Osteoblast (primary cell): Measurements from ENCODE around the gene PRR5L. TPM values are rescaled to one million over a fixed set of nuclear protein-coding genes. Genes with fewer than 3 reads are reported as not detected.

ENCODE experiments used
- DNase-seq: peaks from one replicate; pipeline ENCODE4 v3.0.0; 2011; ENCODE audit warnings: low spot score, mixed read lengths; ENCODE audit not compliant: insufficient read length; ENCODE audit errors: missing footprints
- H2AFZ ChIP-seq: 2 replicates; pipeline ENCODE4 v1.6.0; 2011; ENCODE audit warnings: mild to moderate bottlenecking, low read length
- H3K27ac ChIP-seq: 2 replicates; pipeline ENCODE4 v1.5.1; 2011; ENCODE audit warnings: mild to moderate bottlenecking, low read depth, low read length, moderate library complexity
- H3K27me3 ChIP-seq: 2 replicates; pipeline ENCODE4 v1.6.0; 2012; ENCODE audit warnings: mild to moderate bottlenecking, control low read depth, inconsistent platforms, low read length, moderate library complexity; ENCODE audit not compliant: insufficient read depth
- H3K36me3 ChIP-seq: 2 replicates; pipeline ENCODE4 v1.5.1; 2011; ENCODE audit warnings: mild to moderate bottlenecking, low read length, control low read depth, moderate library complexity; ENCODE audit not compliant: insufficient read depth
- H3K4me1 ChIP-seq: 2 replicates; pipeline ENCODE4 v1.5.1; 2011; ENCODE audit warnings: mild to moderate bottlenecking, low read length, control low read depth, moderate library complexity; ENCODE audit not compliant: insufficient read depth
- H3K4me2 ChIP-seq: 2 replicates; pipeline ENCODE4 v1.6.0; 2011; ENCODE audit warnings: mild to moderate bottlenecking, low read length; ENCODE audit not compliant: insufficient read depth
- H3K4me3 ChIP-seq: fragments of 200-600 bp; sonication (generic); 3 replicates; pipeline ENCODE4 v1.5.1; 2012; ENCODE audit warnings: mild to moderate bottlenecking, low read length, inconsistent platforms; ENCODE audit not compliant: insufficient read depth
- H3K79me2 ChIP-seq: 2 replicates; pipeline ENCODE4 v1.6.0; 2012; ENCODE audit warnings: mild to moderate bottlenecking, low read length, control low read depth, inconsistent platforms; ENCODE audit not compliant: insufficient read depth
- H3K9me3 ChIP-seq: 2 replicates; pipeline ENCODE4 v1.5.1; 2011; ENCODE audit warnings: low read depth, low read length, control low read depth
- H4K20me1 ChIP-seq: 2 replicates; pipeline ENCODE4 v1.6.0; 2012; ENCODE audit warnings: mild to moderate bottlenecking, low read length, control low read depth; ENCODE audit not compliant: insufficient read depth
- total RNA-seq: library from RNA; depleted of rRNA; stranded (reverse); fragments of >200 nt; gene quantifications from 2 replicates; pipeline ENCODE4 v1.2.3, GENCODE V29; 2012
- TF ChIP-seq, protein P1 (sequence below): IDR thresholded peaks from 2 replicates; pipeline ENCODE4 v1.5.1; 2011; ENCODE audit warnings: mild to moderate bottlenecking, low read depth, low read length, moderate library complexity; ENCODE audit errors: extremely low read depth

PRR5L gene
- total RNA-seq, 1 donor: 9.8 TPM

DNA sequence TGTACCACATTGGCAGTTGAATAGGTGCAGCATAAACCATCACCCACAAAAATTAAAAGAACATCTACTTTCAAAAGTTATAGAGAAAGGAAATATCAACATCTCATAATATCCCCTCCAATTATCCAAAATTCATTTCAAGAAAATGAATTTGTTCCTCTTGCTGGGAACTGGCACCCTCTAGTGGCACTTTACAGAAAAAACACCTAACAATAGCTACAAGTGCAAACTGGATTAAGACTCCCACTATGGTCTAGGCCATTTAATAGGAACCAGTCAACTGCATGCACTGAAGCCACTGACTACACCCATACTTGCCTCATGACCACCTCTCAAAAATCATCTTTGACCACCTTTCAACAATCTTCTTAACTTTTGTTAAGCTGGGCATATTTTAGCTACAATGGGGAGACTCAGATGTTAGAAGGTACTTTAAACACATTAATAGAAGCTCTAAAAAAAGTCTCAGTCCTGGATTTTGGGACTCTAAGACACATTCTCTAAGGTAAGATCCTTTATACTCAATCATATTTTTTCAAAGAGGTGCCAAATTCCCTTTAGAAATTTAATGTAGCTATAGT, 196.7 kb downstream of the PRR5L start:
- no peak overlapping the region for H3K27ac ChIP-seq
- H3K4me3 ChIP-seq: no peak overlapping the region
- H4K20me1 ChIP-seq: no peaks in the 10 kb centered on the region
- no peak overlapping the region for H2AFZ ChIP-seq
- H3K27me3 ChIP-seq: no peaks in the 10 kb centered on the region
- H3K9me3 ChIP-seq: no peaks in the 10 kb centered on the region
- H3K4me2 ChIP-seq: no peak overlapping the region
- H3K4me1 ChIP-seq: no peaks in the 10 kb centered on the region
- TF ChIP-seq, protein P1, sequence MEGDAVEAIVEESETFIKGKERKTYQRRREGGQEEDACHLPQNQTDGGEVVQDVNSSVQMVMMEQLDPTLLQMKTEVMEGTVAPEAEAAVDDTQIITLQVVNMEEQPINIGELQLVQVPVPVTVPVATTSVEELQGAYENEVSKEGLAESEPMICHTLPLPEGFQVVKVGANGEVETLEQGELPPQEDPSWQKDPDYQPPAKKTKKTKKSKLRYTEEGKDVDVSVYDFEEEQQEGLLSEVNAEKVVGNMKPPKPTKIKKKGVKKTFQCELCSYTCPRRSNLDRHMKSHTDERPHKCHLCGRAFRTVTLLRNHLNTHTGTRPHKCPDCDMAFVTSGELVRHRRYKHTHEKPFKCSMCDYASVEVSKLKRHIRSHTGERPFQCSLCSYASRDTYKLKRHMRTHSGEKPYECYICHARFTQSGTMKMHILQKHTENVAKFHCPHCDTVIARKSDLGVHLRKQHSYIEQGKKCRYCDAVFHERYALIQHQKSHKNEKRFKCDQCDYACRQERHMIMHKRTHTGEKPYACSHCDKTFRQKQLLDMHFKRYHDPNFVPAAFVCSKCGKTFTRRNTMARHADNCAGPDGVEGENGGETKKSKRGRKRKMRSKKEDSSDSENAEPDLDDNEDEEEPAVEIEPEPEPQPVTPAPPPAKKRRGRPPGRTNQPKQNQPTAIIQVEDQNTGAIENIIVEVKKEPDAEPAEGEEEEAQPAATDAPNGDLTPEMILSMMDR: peak; percentile 84
- DNase-seq: peak; percentile 37
- H3K36me3 ChIP-seq: peaks cover 56% of the 10 kb centered on the region
- H3K79me2 ChIP-seq: peaks cover 10% of the 10 kb centered on the region

DNA sequence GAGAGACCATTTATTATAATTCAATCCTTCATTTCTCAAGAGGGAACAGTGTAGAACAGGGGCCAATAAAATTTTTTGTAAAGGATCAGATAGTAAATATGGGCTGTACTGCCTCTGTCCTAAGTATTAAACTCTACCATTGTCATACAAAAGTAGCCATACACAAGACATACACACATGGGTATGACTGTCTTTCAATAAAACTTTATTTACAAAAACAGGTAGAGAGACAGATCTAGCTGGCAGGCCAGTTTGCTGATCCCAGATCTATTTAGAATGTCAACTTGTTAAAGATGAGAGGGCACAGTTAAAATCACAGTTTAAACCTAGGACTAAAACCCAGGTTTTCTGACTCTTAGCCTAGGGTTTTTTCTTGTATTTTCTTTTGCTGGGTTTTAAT, 197.2 kb downstream of the PRR5L start:
- no peak for DNase-seq
- Histone ChIP-seq H3K79me2 (peaks cover 10% of the 10 kb centered on the region), H2AFZ (no peak overlapping the region), H4K20me1 (no peaks in the 10 kb centered on the region), H3K36me3 (peaks cover 60% of the 10 kb centered on the region), H3K4me1 (no peaks in the 10 kb centered on the region), H3K9me3 (no peaks in the 10 kb centered on the region), H3K27me3 (no peaks in the 10 kb centered on the region), H3K27ac (no peak overlapping the region), H3K4me2 (no peak overlapping the region), H3K4me3 (no peak overlapping the region)
- TF ChIP-seq, protein P1: no peak

DNA sequence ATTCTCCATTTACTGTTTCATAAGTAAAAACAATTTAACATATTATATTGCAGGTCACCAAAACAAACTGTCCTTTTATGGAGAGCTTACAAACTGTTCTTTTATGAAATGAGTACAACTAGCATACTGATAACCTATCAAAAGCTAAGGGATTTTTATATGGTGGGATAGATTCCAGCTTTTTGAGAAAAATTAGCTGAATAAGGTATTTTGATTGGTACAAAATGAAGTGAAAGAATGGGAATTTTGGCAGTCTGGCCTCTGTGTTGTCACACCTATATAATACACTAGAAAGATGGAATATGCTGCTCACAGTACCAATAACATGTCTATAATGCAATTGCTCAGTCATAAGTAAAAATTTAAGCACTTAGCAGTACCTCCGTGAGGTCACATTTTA, 202.6 kb downstream of the PRR5L start:
- no peak for DNase-seq
- H3K4me2 ChIP-seq: no peak overlapping the region
- no peaks in the 10 kb centered on the region for H3K27me3 ChIP-seq
- H4K20me1 ChIP-seq: peaks cover 3% of the 10 kb centered on the region
- peaks cover 44% of the 10 kb centered on the region for H3K36me3 ChIP-seq
- H3K4me3 ChIP-seq: no peak overlapping the region
- no peak overlapping the region for H2AFZ ChIP-seq
- H3K9me3 ChIP-seq: no peaks in the 10 kb centered on the region
- no peak overlapping the region for H3K27ac ChIP-seq
- TF ChIP-seq, protein P1: no peak
- peaks cover 17% of the 10 kb centered on the region for H3K4me1 ChIP-seq
- H3K79me2 ChIP-seq: peaks cover 32% of the 10 kb centered on the region

DNA sequence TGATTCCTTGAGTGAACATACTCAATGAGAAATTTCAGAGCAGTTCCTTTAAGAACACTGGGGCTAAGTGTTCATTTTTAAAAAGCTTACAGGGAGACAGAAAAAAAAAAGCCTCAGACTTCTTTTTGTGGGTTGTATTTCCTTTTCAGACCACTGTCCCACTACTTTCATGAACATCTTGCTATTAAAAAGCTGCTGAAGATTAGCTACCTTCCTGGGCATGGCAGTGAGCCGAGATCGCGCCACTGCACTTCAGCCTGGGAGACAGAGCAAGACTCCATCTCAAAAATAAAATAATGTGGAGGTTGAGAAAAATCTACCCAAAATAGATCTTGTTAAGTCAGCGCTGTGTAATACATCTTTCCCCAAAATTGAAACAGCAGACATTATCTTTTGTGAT, 203.2 kb downstream of the PRR5L start:
- H3K27me3 ChIP-seq: no peaks in the 10 kb centered on the region
- no peak overlapping the region for H3K4me3 ChIP-seq
- no peak overlapping the region for H2AFZ ChIP-seq
- no peak for DNase-seq
- TF ChIP-seq, protein P1: no peak
- H3K4me2 ChIP-seq: no peak overlapping the region
- H4K20me1 ChIP-seq: peaks cover 3% of the 10 kb centered on the region
- H3K27ac ChIP-seq: no peak overlapping the region
- peaks cover 38% of the 10 kb centered on the region for H3K79me2 ChIP-seq
- peaks cover 17% of the 10 kb centered on the region for H3K4me1 ChIP-seq
- H3K9me3 ChIP-seq: no peaks in the 10 kb centered on the region
- peaks cover 41% of the 10 kb centered on the region for H3K36me3 ChIP-seq
